Activated T-cell treated with anti-CD3 and anti-CD28 coated beads for 24 hours (primary cell): Measurements from ENCODE around the gene TSR2.

ENCODE experiments used
- DNase-seq: peaks from one replicate; pipeline ENCODE4 v3.0.0-alpha.2; 2020; ENCODE audit warnings: low read depth

Gene TSR2

DNA sequence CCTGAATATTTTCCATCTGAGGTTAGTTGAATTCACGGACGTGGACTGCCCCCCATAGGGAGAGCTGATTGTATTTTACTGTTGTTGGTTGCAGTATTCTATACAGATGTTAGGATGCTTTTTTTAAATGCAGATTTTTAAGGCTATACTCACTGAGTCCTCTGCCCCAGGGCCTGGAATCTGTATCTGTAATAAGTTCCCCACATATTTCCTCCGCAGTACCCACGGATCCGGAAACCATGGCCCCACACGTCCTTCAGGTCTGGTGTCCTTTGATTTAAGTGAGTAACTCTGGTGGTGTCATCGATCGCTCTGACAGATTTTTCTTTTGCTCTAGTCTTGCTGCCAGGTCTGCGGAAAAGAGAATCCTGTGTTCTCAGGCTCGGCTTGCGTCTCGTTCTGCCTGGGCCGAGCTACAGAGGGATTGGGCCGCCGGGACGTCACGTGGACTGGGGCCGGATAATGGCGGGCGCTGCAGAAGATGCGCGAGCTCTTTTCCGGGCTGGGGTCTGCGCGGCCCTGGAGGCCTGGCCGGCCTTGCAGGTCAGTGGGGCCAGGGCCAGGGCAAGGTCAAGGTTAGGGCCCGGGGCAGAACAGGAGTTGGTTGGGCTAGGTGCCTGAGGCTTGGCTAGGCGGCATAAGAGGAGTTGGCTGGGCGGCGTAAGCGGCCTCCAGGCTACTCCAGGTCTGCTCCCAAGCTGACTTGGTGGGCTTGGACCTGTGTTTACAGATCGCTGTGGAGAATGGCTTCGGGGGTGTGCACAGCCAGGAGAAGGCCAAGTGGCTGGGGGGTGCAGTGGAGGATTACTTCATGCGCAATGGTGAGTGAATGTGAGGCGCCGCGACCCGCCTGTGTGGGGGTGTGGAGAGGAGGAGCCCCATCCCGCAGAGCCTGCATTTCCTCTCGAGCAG is at the start of gene TSR2:
Gene TSR2, plus strand, starts transcription at position 445 of the 912 bp plus-strand sequence. Its CDS starts 18 bp downstream, at position 463.
- peak; percentile 69 for DNase-seq

DNA sequence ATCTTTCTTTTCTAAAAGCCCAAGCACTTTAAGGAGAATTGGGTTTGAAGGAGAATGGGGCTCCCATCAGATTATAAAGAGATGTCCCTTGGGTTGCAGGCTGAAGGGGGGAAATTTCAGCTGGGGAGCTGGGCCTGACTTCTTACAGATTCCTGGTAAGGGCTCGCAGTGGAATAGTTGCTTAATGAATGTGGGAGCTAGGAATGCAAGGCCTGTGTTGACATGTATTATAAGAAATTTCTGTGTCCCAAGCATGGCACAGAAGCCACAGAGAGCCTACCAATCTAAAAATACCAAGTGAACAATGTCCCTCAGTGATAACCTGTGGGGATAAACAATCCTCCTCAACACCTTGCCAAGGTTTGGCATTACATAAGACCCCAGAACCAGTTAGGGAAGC is 43.1 kb upstream of the TSR2 start:
- no peak for DNase-seq

GRCh38 chrX:54407266-54407665 is 32.9 kb upstream of the TSR2 start:
- DNase-seq: no peak

GRCh38 chrX:54411732-54412131 is 28.5 kb upstream of the TSR2 start:
- no peak for DNase-seq

DNA sequence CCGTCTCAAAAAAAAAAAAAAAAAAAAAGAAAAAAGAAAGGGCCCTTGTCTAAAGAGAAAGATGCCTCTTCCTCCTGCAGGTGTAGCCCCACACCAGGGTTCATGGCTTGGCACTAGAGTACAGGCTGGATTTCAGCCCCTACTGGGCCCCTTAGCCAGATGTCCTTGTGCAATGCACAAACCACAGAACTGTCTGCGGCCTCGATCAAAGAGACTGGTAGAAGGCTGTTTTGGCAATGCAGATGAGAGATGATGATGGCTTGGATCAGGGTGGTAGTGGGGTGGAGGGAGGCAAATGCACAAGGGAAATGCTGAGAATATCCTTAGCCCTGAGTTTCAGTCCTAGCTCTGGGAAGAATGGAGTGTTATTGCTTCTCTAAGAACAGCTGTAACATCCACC is 26.5 kb upstream of the TSR2 start:
- no peak for DNase-seq

- DNase-seq: no peak
Measured at GRCh38 chrX:54415534-54416350, 24.5 kb upstream of the TSR2 start.

GRCh38 chrX:54416965-54417364 is 23.2 kb upstream of the TSR2 start:
- DNase-seq: no peak

- DNase-seq: no peak
Measured at GRCh38 chrX:54419559-54420302, 20.5 kb upstream of the TSR2 start.

DNA sequence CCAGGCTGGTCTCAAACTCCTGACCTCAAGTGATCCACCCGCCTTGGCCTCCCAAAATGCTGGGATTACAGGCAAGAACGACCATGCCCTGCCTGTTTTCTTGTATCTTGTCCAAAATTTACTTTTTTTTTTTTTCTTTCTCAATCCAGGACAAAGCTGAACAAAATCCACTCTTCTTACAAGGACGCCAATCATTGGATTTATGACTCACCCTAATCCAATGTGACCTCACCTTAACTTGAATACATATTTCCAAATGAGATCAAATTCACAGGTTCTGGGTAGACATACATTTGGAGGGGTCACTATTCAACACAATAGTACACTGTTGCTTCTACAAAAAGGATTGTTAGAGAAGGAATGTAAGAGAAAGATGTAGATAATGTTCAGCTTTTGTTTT is 18.0 kb upstream of the TSR2 start:
- DNase-seq: no peak

DNA sequence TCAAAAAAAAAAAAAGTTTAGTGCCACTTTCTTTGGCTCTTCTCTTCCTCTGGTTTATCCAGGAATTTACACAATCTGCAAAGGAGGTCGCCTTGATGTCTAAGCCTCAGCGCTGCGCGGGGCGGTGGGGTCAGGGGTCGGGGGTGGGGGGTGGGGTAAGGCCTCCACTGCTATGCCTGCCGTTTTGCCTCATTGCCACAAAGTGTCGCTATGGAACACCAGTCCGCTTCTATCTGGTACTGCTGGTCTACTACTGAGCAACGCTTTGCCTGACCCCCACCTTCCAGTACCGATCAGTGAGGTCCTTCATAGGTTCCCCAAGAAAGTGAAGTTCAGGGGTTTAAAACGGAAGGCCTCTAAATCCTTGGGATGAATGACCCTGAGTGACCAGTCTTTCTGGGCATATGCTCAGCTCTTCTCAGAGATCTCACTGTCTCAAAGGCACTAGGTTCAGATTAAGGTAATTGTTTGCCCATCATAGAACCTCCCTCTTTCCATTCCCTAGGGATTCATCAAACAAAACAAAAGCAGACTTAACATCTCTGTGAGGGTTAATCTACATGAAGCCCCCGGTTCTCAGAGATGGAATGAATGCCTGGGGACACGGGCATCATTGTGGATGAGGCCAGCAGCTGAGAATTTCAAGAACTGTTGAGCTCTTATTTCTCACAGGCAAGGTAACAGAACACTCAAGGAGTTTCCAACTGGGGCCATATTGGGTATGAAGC is 16.9 kb upstream of the TSR2 start:
- DNase-seq: no peak

GRCh38 chrX:54427837-54428424 is 12.3 kb upstream of the TSR2 start:
- DNase-seq: no peak

DNA sequence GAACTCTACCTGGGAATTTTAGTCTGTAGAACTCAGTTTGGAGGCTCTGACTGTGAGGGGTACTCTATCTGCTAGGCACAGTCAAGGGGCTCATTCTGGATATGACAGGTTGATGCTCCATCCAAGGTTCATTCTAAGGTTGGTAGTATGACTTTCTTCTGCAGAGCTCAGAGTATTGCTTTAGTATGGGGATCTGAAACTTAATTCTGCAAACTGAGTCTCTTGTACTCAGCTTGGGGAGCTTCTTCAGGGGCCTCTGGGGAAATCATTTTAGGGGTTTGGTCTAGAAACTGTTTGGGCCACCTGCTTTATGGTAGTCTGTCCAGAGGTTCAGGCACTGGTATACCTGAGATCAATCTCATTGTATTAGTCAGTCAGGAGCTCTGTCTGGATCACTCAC is 9.7 kb upstream of the TSR2 start:
- no peak for DNase-seq

DNA sequence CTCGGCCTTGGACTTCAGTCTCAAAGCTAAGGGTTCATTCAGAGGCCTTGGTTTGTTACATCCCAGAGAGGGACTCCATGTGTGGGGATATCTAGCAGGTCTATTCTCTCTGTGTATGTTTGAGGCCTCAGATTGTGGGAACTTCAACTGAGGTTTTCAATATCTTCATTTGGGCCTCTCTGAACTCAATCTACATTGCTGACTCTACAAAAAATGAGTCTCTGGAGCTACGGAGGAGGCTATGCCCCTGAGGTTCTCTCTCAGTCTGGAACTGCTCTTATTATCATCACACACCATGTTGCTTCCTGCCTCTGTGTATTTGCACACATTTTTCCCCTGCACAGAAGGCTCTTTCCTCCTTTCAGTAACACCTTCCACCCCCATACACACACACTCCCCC is 5.1 kb upstream of the TSR2 start:
- DNase-seq: no peak

GRCh38 chrX:54442790-54443189 is 2.6 kb downstream of the TSR2 start:
- no peak for DNase-seq

- DNase-seq: no peak
Measured at GRCh38 chrX:54444752-54445151, 4.5 kb downstream of the TSR2 start.

GRCh38 chrX:54446084-54446483 is 5.9 kb downstream of the TSR2 start:
- DNase-seq: no peak

- DNase-seq: no peak
Measured at GRCh38 chrX:54447461-54447860, 7.3 kb downstream of the TSR2 start.

DNA sequence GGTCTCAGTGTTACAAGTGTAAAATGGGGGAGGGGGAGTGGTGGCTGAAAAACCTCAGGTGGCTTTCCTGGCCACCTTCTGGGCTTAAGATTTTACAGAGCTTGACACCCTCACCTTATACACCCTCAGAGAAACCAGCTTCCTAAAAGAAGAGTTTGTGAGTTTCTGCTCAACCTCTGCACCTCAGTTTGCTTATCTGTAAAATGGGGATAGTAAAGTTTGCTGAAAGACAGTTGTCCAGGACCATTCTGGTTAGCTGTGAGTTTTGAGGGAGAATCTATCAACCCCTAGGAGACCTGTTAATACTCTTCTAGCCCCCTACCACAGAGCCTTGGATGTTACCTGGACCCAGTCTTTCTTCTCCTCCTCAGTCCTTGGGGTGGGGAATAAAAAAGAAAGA is 9.7 kb downstream of the TSR2 start:
- DNase-seq: no peak

DNA sequence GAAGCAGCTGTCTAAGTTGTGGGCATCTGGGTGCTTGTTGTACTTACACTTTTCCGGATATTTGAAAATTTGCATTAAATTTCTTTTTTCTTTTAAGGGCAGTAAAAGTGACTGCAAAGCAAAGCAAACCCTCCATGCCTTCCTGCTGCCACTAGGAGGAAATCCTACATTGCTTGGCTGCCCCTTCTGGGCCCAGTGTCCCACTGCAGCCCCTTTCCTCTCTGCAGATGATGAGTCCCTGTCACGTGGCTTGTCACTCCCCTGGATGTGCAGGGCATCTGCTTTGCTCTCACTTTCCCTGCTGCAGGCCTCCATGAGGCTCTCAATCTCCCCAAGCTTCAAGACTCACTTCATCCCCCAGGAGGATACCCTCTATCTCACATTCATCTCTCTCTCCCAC is 12.7 kb downstream of the TSR2 start:
- no peak for DNase-seq

DNA sequence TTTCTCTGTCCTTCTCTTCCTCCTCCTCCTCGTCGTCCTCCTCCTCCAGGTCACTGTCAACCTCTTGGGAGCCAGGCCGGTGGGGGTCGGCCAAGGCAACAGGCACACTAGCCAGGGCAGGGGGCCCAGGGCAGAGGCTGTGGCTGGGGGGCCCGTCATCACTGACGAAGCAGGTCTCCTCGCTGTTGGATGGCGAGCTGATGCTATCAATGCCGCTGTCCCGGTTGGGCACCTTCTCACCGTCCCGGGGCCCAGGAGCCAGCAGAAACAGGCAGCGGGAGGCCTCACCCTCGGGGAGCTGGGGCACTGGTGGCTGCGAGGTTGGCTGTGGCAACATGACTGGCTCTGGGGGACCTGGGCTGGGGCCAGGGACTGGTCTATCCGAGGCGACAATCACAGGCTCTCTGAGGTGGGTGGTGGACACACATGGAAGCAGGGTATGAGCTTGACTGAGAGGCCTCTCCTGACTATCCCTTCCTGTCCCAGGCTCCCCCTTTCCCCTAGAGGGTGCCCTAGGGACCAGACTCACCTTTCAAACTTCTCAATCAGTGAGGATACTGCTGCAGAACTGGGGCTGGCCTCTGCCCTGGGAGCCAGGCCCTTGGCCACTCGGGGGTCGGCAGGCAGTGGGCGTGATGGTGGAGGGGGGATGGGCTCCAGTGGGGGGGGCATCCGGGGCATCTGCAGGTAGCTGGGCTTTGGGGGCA is 30.0 kb downstream of the TSR2 start:
- no peak for DNase-seq
